Thymus (tissue), 11 donors: ENCODE measurements around the gene OTOP1. TPM values are rescaled to one million over a fixed set of nuclear protein-coding genes. Genes with fewer than 3 reads are reported as not detected.
"Not testable (repeated sequence)": the region's sequence is repeated elsewhere in the genome, so short reads cannot be mapped to it uniquely, and the experiment has no call there.

ENCODE experiments used
- DNase-seq, 9 donors: peaks; one replicate each; pipeline ENCODE4 v3.0.0-alpha.2; 2013; ENCODE audit warnings: low spot score in 9 of 9, low read depth in 6 of 9, missing footprints in 1 of 9
- H3K27ac ChIP-seq, 2 donors: one replicate each; pipeline ENCODE4 v1.5.1; 2013; ENCODE audit warnings: control low read depth in 1 of 2, low read depth in 1 of 2, low read length in 1 of 2, mild to moderate bottlenecking in 1 of 2, moderate library complexity in 1 of 2
- H3K27me3 ChIP-seq, 2 donors: one replicate each; pipeline ENCODE4 v1.5.1; 2013; ENCODE audit warnings: low read length in 1 of 2; ENCODE audit not compliant: control insufficient read depth in 2 of 2, insufficient read depth in 1 of 2
- H3K36me3 ChIP-seq, 2 donors: one replicate each; pipeline ENCODE4 v1.5.1; 2013; ENCODE audit warnings: low read length in 1 of 2, mild to moderate bottlenecking in 1 of 2, moderate library complexity in 1 of 2; ENCODE audit not compliant: control insufficient read depth in 2 of 2, insufficient read depth in 2 of 2
- H3K4me1 ChIP-seq, 2 donors: one replicate each; pipeline ENCODE4 v1.5.1; 2013; ENCODE audit warnings: low read length in 2 of 2; ENCODE audit not compliant: control insufficient read depth in 2 of 2, insufficient read depth in 2 of 2
- H3K4me3 ChIP-seq, 2 donors: one replicate each; pipeline ENCODE4 v1.5.1; 2013; ENCODE audit warnings: low read length in 2 of 2, control low read depth in 1 of 2, mild to moderate bottlenecking in 1 of 2
- H3K9me3 ChIP-seq, 2 donors: one replicate each; pipeline ENCODE4 v1.5.1; 2013; ENCODE audit warnings: low read length in 1 of 2, mild to moderate bottlenecking in 1 of 2; ENCODE audit not compliant: control insufficient read depth in 2 of 2, insufficient read depth in 1 of 2
- WGBS: extraction: QIAGEN DNeasy Blood & Tissue Kit; methylation state at CpG from one replicate; pipeline ENCODE4 v1.1.7; 2013; 5-methylcytosine and 5-hydroxymethylcytosine counted together
- polyA plus RNA-seq: library from polyadenylated mRNA; stranded (reverse); fragments of 200-250 nt; gene quantifications from one replicate; pipeline ENCODE4 v1.2.3, GENCODE V29; 2013
- total RNA-seq: library from RNA; stranded (reverse); fragments of 120-200 nt; gene quantifications from one replicate; pipeline ENCODE4 v1.2.4, GENCODE V29; 2013
- donor health status: healthy.

OTOP1 gene
- total and polyA plus RNA-seq, 2 donors = 0.05 to 0.21 TPM

DNA sequence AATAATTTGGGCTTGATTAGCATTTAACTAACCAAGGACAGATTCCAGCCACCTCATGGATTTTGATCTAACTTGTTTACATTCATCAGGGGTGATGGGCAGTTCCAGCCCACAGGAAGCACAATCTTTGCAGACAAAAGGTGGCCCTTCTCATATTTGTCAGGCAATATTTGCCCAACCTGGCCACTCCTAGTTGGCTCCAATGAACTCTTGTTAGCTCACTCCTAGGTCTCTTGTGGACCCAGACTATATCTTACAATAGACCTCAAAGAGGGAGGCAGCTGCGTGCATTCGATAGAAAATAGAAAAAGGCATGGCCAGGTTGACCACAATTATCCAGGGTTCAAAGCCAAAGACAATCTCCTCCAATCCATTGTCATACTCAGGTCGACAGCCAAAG lies 38.2 kb downstream of the OTOP1 start:
- H3K4me3 ChIP-seq, H3K4me1 ChIP-seq, H3K36me3 ChIP-seq, H3K27ac ChIP-seq, DNase-seq, H3K27me3 ChIP-seq, H3K9me3 ChIP-seq: not testable (repeated sequence)
- WGBS = 95% methylated on average over 3 of the region's 3 CpGs

DNA sequence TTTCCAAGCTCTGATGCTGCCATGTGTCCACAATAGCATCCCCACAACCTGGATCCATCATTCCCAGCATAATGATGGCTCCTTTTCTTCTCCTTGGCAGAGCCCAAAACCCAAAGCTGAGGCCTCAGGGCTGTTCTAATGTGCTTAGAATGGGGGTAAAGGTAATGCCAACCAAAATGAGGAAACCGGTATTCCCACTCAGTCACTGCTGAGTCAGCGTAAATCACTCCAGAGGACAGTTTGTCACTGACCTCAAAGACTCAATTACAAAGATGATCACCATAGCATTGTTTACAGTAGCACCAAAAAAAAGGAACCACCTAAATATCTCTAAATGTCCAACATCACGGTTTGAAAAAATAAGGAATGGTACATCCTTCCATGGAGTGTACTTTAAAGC lies 41.2 kb downstream of the OTOP1 start:
- no peak overlapping the region for H3K4me3 ChIP-seq
- H3K36me3 ChIP-seq = no peaks in the 10 kb centered on the region
- 83% methylated on average over 3 of the region's 3 CpGs for WGBS
- DNase-seq = no peak
- H3K9me3 ChIP-seq = no peaks in the 10 kb centered on the region
- no peak overlapping the region for H3K27ac ChIP-seq
- H3K4me1 ChIP-seq = no peaks in the 10 kb centered on the region
- peaks cover 0 to 3% of the 10 kb centered on the region in 2 donors for H3K27me3 ChIP-seq

GRCh38 chr4:4182835-4183568 lies 43.7 kb downstream of the OTOP1 start:
- Histone ChIP-seq H3K4me3 (no peak overlapping the region), H3K4me1 (no peaks in the 10 kb centered on the region), H3K27ac (no peak overlapping the region), H3K9me3 (no peaks in the 10 kb centered on the region), H3K27me3 (peaks cover 0 to 3% of the 10 kb centered on the region in 2 donors), H3K36me3 (no peaks in the 10 kb centered on the region)
- 49% methylated on average over 19 of the region's 19 CpGs for WGBS
- peak in 4 of 9 donors; percentile 10 to 35 (median 18) for DNase-seq

DNA sequence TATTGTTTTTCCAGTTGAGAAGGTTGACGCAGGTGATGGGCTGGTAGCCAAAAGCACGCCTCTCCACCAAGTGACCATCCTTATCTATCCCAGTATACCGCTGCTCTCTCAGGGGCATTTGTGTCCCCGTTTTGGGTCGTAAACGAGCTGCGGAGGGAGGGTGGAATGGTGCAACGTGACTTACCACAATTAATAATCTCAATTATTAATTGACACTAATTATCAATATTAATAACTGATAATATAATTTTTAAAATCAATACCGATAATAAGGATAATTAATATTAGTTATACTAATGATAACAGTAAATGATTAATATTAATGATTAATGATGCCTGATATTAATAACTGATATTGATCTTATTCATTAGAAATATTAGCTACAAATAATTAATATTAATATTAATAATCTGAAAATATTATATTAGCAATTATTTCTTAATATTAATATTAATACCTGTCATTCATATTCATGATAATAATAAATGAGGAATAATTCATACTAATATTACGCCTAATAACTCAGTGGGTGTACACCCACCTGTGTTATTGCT lies 56.1 kb downstream of the OTOP1 start:
- no peaks in the 10 kb centered on the region for H3K9me3 ChIP-seq
- no peak for DNase-seq
- no peaks in the 10 kb centered on the region for H3K36me3 ChIP-seq
- H3K27me3 ChIP-seq = no peaks in the 10 kb centered on the region
- no peak overlapping the region for H3K27ac ChIP-seq
- 95% methylated on average over 10 of the region's 10 CpGs for WGBS
- no peaks in the 10 kb centered on the region for H3K4me1 ChIP-seq
- no peak overlapping the region for H3K4me3 ChIP-seq

GRCh38 chr4:4167981-4168780 lies 58.5 kb downstream of the OTOP1 start:
- H3K4me1 ChIP-seq, H3K27me3 ChIP-seq, DNase-seq, H3K9me3 ChIP-seq, H3K27ac ChIP-seq, H3K4me3 ChIP-seq, H3K36me3 ChIP-seq: not testable (repeated sequence)
- WGBS = 91% methylated on average over 19 of the region's 19 CpGs

DNA sequence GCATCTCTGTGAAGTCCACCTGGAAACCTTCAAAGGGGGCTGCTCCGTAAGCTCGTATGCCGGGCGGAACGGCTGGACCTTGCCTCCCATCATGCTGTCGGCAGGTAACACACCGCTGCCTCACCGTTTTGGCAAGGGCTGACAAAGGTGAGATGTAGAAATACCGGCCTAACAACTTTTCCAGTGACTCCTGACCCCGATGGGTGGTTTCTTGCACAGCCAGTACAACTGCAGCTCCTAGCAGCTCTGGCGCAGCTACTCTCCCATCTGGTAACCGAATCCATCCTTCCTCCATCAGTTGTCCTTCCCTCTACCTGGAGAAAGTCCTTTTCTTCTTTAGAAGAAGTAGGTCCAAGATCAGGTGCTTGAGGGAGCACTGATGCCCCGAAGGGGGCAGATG lies 59.7 kb downstream of the OTOP1 start:
- WGBS = 83% methylated on average over 13 of the region's 13 CpGs
- H3K27me3 ChIP-seq, DNase-seq: not testable (repeated sequence)

GRCh38 chr4:4165701-4166392 lies 60.9 kb downstream of the OTOP1 start:
- not testable (repeated sequence) for H3K36me3 ChIP-seq, H3K27ac ChIP-seq, H3K27me3 ChIP-seq, H3K4me1 ChIP-seq, H3K9me3 ChIP-seq, DNase-seq, H3K4me3 ChIP-seq
- 89% methylated on average over 18 of the region's 18 CpGs for WGBS

More for the DNA sequence above, 59.7 kb downstream of the OTOP1 start:
- H3K4me3 ChIP-seq, H3K27ac ChIP-seq, H3K36me3 ChIP-seq, H3K9me3 ChIP-seq, H3K4me1 ChIP-seq: not testable (repeated sequence)

- H3K36me3 ChIP-seq, H3K27me3 ChIP-seq, H3K4me1 ChIP-seq, H3K4me3 ChIP-seq, DNase-seq, H3K27ac ChIP-seq, H3K9me3 ChIP-seq: not testable (repeated sequence)
- 94% methylated on average over 18 of the region's 18 CpGs for WGBS
Observed at GRCh38 chr4:4164532-4165173, 62.1 kb downstream of the OTOP1 start.
